HepG2 (cell line): ENCODE results near the gene SLC9A1. TPM values are rescaled to one million over a fixed set of nuclear protein-coding genes. Genes with fewer than 3 reads are reported as not detected.
A peak's percentile ranks its signal among the peaks of the same experiment; 100 is the strongest.

Experiments used
- ATAC-seq: fragments of 200-7000 bp; cut with Tn5 transposase; 3 replicates; pipeline ENCODE4 v1.9.1; 2020; ENCODE audit warnings: mild to moderate bottlenecking, moderate library complexity
- BruUV-seq: library from RNA; stranded (reverse); fragments of 400-500 nt; replicated peaks from 2 replicates; lab custom pipeline; 2021; lab: Mats Ljungman, UMichigan
- CTCF ChIA-PET: fragments of 300-600 bp; formaldehyde crosslinking; extraction: SDS; loops from one replicate; lab custom pipeline; 2021; ENCODE audit warnings: low total read pairs, inconsistent platforms, low intra/inter-chr PET ratio; lab: Yijun Ruan, JAX
- POLR2A ChIA-PET: fragments of 350-600 bp; sonication (Branson Sonifier 250); formaldehyde crosslinking; loops from one replicate; lab custom pipeline; 2020; ENCODE audit warnings: antibody characterized with exemption, inconsistent platforms; lab: Yijun Ruan, JAX
- DNase-seq: peaks from one replicate; pipeline ENCODE4 v3.0.0-alpha.2; 2015; ENCODE audit warnings: low spot score
- FAIRE-seq: peaks from 3 replicates; lab custom pipeline; 2011; peaks lifted over from hg19 to GRCh38; lab: Jason Lieb, UNC
- H2AFZ ChIP-seq: one replicate; pipeline ENCODE4 v1.6.1; 2011; ENCODE audit warnings: low read length, inconsistent platforms
- H3K27ac ChIP-seq: fragments of 300-600 bp; 3 replicates; pipeline ENCODE4 v1.8.0; 2011; ENCODE audit warnings: mixed run types, mild to moderate bottlenecking, mixed read lengths, low read length, inconsistent platforms; ENCODE audit not compliant: insufficient read depth; ENCODE audit errors: extremely low read length
- H3K27me3 ChIP-seq, 2 experiments: fragments of 200-600 bp in 1 of 2; 2 replicates in 1 of 2; 3 replicates in 1 of 2; pipeline versions ENCODE4 v1.6.0 to v1.8.0; 2011; ENCODE audit warnings: low read length in 2 of 2, mild to moderate bottlenecking in 2 of 2, moderate library complexity in 2 of 2, inconsistent platforms in 1 of 2; ENCODE audit not compliant: insufficient read depth in 2 of 2, control insufficient read depth in 1 of 2
- H3K36me3 ChIP-seq, 2 experiments: fragments of 200-600 bp in 1 of 2; replicated peaks in 1 of 2; 2 replicates in 1 of 2; 3 replicates in 1 of 2; pipeline versions ENCODE4 v1.5.1 to v1.8.0; 2011; ENCODE audit warnings: low read length in 2 of 2, inconsistent platforms in 1 of 2; ENCODE audit not compliant: insufficient read depth in 2 of 2, control insufficient read depth in 1 of 2
- H3K4me1 ChIP-seq: 2 replicates; pipeline ENCODE4 v1.5.1; 2012; ENCODE audit warnings: low read length, inconsistent platforms; ENCODE audit not compliant: insufficient read depth
- H3K4me2 ChIP-seq: 2 replicates; pipeline ENCODE4 v1.6.0; 2011; ENCODE audit warnings: low read depth, low read length, inconsistent platforms
- H3K4me3 ChIP-seq, 3 experiments: fragments of 200-600 bp in 1 of 3; sonication (generic), shearing (Covaris generic) in 1 of 3; replicated peaks in 1 of 3; 2 replicates each; pipeline ENCODE4 v1.5.1; 2011 to 2016; ENCODE audit warnings: low read length in 3 of 3, inconsistent platforms in 2 of 3, low read depth in 2 of 3, mild to moderate bottlenecking in 2 of 3, control low read depth in 1 of 3, mixed read lengths in 1 of 3; ENCODE audit not compliant: insufficient read depth in 1 of 3
- H3K79me2 ChIP-seq: one replicate; pipeline ENCODE4 v1.6.1; 2011; ENCODE audit warnings: low read length, inconsistent platforms; ENCODE audit not compliant: insufficient read depth
- H3K9ac ChIP-seq: 2 replicates; pipeline ENCODE4 v1.6.0; 2011; ENCODE audit warnings: mild to moderate bottlenecking, low read depth, low read length, inconsistent platforms; ENCODE audit not compliant: insufficient read depth
- H3K9me3 ChIP-seq: 2 replicates; pipeline ENCODE4 v1.5.1; 2012; ENCODE audit warnings: mild to moderate bottlenecking, low read length
- H4K20me1 ChIP-seq: 2 replicates; pipeline ENCODE4 v1.6.0; 2011; ENCODE audit warnings: inconsistent platforms, mild to moderate bottlenecking, low read length, moderate library complexity; ENCODE audit not compliant: insufficient read depth
- AGO2 ChIP-seq: fragments of 200-400 bp; formaldehyde crosslinking; optimal IDR thresholded peaks from 2 replicates; pipeline ENCODE3; 2017; ENCODE audit warnings: mild to moderate bottlenecking, low read depth, low read length, moderate library complexity
- FOXK2 ChIP-seq: fragments of 450-650 bp; IDR thresholded peaks from 2 replicates; pipeline ENCODE4 v1.6.1; 2016
- PATZ1 ChIP-seq: sonication (generic); formaldehyde crosslinking; IDR thresholded peaks from 2 replicates; pipeline ENCODE4 v1.4.0; 2020; ENCODE audit warnings: missing genetic modification reagents
- RAD21 ChIP-seq: fragments of 450-650 bp; formaldehyde crosslinking; IDR thresholded peaks from 2 replicates; pipeline ENCODE4 v1.5.0; 2020; ENCODE audit warnings: mild to moderate bottlenecking
- WGBS: methylation state at CpG from one replicate; pipeline ENCODE4 v1.1.6; 2017; ENCODE audit warnings: low lambda C conversion rate; 5-methylcytosine and 5-hydroxymethylcytosine counted together
- in situ Hi-C: cut with HindIII; loops from 2 replicates; pipeline ENCODE4 v1.10.0; 2017; ENCODE audit warnings: low pct_unique_long_range_greater_than_20kb; ENCODE audit not compliant: extremely low pct_ligation_motif_present
- intact Hi-C: fragments of 100-400 bp; cut with micrococcal nuclease; formaldehyde crosslinking; loops from one replicate; pipeline ENCODE4 v1.10.0; 2022; ENCODE audit not compliant: unreplicated experiment
- polyA plus RNA-seq, 8 experiments: library from polyadenylated mRNA; depleted of rRNA in 3 of 8; stranded (reverse) in 7 of 8; unstranded in 1 of 8; fragments of >200 nt; fragmentation: Illumina TruSeq in 4 of 8; extraction: Trizol in 4 of 8; gene quantifications; 2 replicates each; pipeline versions ENCODE4 v1.2.1 to v1.2.3, GENCODE V29; 2011 to 2016; ENCODE audit warnings: low read depth in 4 of 8, missing spikeins in 1 of 8, mixed read lengths in 1 of 8; ENCODE audit not compliant: insufficient read depth in 1 of 8
- total RNA-seq, 5 experiments: library from RNA; depleted of rRNA; stranded (reverse); fragments of >200 nt; fragmentation: Illumina TruSeq; extraction: Trizol; gene quantifications; 2 replicates each; pipeline ENCODE4 v1.2.3, GENCODE V29; 2016; ENCODE audit warnings: low read depth in 1 of 5

SLC9A1 gene
- total and polyA plus RNA-seq, 2 of the 13 experiments (the other 11 are each of a cell fraction or from before 2014, with no cell fraction given): 1.4 to 2.9 TPM

DNA sequence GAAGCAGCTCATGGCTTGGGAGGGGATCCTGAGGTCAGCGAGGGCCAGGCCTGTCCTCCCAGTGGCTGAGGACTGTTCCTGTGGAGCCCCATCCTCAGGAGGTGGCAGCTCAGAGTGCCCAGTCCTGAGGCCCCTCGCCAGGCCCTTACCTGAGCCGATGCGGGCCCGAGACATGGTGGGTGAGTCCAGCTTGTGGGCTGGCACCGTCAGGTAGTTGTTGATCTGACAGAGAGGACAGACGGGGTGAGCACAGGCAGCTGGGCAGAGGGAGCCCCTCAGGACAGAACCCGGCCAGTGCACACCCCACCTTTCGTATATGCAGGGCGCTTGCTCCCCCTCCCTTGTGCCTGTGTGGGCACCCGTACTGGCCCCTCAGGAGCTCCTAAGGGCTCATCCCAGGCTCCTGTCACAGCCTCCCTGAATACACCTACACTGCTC, 53.9 kb downstream of the SLC9A1 start:
- intact Hi-C loops: loop anchor here (5.0 kb wide), 1 partner anchor 96 kb away; no protein-coding TSS in a partner anchor
- Histone ChIP-seq H3K4me1 (peaks cover 29% of the 10 kb centered on the region), H3K4me2 (no peak overlapping the region), H3K36me3 (no peaks in the 10 kb centered on the region), H3K27ac (no peak overlapping the region), H3K9ac (no peak overlapping the region), H3K9me3 (no peaks in the 10 kb centered on the region), H4K20me1 (no peaks in the 10 kb centered on the region), H3K79me2 (no peaks in the 10 kb centered on the region), H3K4me3 (no peak overlapping the region), H3K27me3 (no peaks in the 10 kb centered on the region; a peak in 1 of 5 replicates), H2AFZ (no peak overlapping the region)
- CTCF ChIA-PET: no interaction called here
- FAIRE-seq (no peak), DNase-seq (no peak), ATAC-seq (no peak)
- POLR2A ChIA-PET: no interaction called here
- 93% methylated on average over 2 of the region's 11 CpGs for WGBS
- BruUV-seq: no TSS peak
- in situ Hi-C loops: loop anchor here (5.0 kb wide), 1 partner anchor 181 kb away; no protein-coding TSS in a partner anchor
- TF ChIP-seq FOXK2: no peak

DNA sequence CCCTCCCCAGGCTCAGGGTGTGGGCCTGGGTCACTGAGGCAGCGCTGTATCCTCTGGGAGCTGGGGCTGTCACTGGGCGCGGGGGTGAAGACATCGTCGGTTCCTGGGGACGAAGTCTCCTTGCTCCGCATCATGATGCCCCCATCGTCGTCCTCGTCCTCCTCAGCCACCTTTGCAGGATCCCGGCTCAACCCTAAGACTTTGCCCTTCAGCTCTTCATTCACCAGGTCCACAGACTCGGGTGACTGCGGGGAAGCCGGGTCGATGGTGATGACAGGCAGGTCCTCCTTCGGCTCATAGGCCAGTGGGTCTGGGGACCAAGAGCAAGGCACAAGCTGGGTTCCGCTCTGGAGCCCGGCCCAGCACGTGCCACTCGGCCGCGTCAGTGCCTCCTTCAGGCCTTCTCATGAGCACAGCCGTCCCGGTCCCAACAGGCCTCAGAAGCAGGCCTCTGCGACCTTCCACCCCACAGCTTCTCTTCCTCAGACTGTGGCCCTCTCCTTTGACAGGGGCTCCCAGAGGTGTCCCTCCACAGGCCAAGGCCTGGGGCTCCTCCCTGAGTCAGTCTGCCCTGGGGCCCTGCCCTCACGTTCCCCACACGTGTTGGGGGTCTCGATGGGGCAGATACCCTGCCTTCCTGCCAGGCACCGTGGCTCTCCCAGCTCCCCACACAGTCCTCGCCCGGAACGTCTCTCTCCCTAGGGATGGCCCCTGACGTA, 54.4 kb downstream of the SLC9A1 start:
- Histone ChIP-seq H2AFZ (no peak overlapping the region), H4K20me1 (no peaks in the 10 kb centered on the region), H3K4me3 (no peak overlapping the region), H3K9ac (no peak overlapping the region), H3K36me3 (no peaks in the 10 kb centered on the region), H3K4me2 (no peak overlapping the region), H3K4me1 (peaks cover 29% of the 10 kb centered on the region), H3K27ac (no peak overlapping the region), H3K79me2 (no peaks in the 10 kb centered on the region), H3K27me3 (peaks cover 0 to 4% of the 10 kb centered on the region in 2 experiments; a peak in 1 of 5 replicates), H3K9me3 (no peaks in the 10 kb centered on the region)
- in situ Hi-C loops: loop anchor here (5.0 kb wide), 1 partner anchor 182 kb away; no protein-coding TSS in a partner anchor
- POLR2A ChIA-PET: interaction anchor here (1.1 to 1.6 kb wide), 3 partner anchors 38 to 56 kb away, joined by 3 to 4 read pairs (median 4); partner anchors contain the start of gene SLC9A1
- TF ChIP-seq AGO2 (peak; percentile 21), RAD21 (no peak), PATZ1 (CRISPR knock-in tag) (no peak)
- no peak for FAIRE-seq
- WGBS: 87% methylated on average over 19 of the region's 33 CpGs
- DNase-seq: no peak
- CTCF ChIA-PET: no interaction called here
- no peak for ATAC-seq
- intact Hi-C loops: loop anchor here (5.0 kb wide), 1 partner anchor 97 kb away; no protein-coding TSS in a partner anchor
- BruUV-seq: no TSS peak
